HCT116 (cell line): ENCODE data around the gene MORN5. TPM values are rescaled to one million over a fixed set of nuclear protein-coding genes. Genes with fewer than 3 reads are reported as not detected.

ENCODE experiments used
- ATAC-seq: fragments of 200-7000 bp; cut with Tn5 transposase; 2 replicates; pipeline ENCODE4 v1.9.1; 2020; ENCODE audit warnings: mild to moderate bottlenecking, moderate library complexity
- BruUV-seq: library from RNA; stranded (reverse); fragments of 400-500 nt; replicated peaks from 2 replicates; lab custom pipeline; 2021; lab: Mats Ljungman, UMichigan
- CTCF ChIA-PET: fragments of 300-600 bp; sonication (Branson Sonifier 250); formaldehyde crosslinking; loops from one replicate; lab custom pipeline; 2021; ENCODE audit warnings: antibody characterized with exemption; lab: Charles Lee
- POLR2A ChIA-PET: fragments of 300-600, 350-600 bp; sonication (Branson Sonifier 250); formaldehyde crosslinking; loops from one replicate; lab custom pipeline; 2021; ENCODE audit warnings: antibody characterized with exemption; lab: Charles Lee
- RAD21 ChIA-PET, 2 experiments: fragments of 300-600 bp; sonication (Branson Sonifier 250); formaldehyde crosslinking; loops; one replicate each; lab custom pipeline; 2023; ENCODE audit warnings: low total read pairs in 2 of 2; ENCODE audit not compliant: uncharacterized antibody in 2 of 2, unreplicated experiment in 2 of 2, low non-redundant PET in 1 of 2; lab: Charles Lee
- DNase-seq: peaks from one replicate; pipeline ENCODE4 v3.0.0-alpha.2; 2010; ENCODE audit warnings: low read depth, low spot score
- H2AFZ ChIP-seq: fragments of 200-600 bp; shearing (Covaris generic), sonication (generic); 2 replicates; pipeline ENCODE4 v1.6.1; 2017; ENCODE audit warnings: low read depth, mixed run types, mixed read lengths, antibody characterized with exemption, low read length; ENCODE audit not compliant: poor library complexity, severe bottlenecking
- H3K27ac ChIP-seq: 2 replicates; pipeline ENCODE4 v1.5.1; 2012; ENCODE audit warnings: low read depth, low read length
- H3K27me3 ChIP-seq: fragments of 200-600 bp; sonication (generic); 2 replicates; pipeline ENCODE4 v1.6.1; 2016; ENCODE audit warnings: mixed run types, low read length, mixed read lengths; ENCODE audit not compliant: insufficient read depth
- H3K36me3 ChIP-seq, 2 experiments: fragments of 200-500 bp in 1 of 2; fragments of 200-600 bp in 1 of 2; sonication (Bioruptor generic) in 1 of 2; sonication (generic) in 1 of 2; 2 replicates each; pipeline versions ENCODE4 v1.5.1 to v1.6.1; 2014 to 2016; ENCODE audit warnings: low read length in 2 of 2, inconsistent platforms in 1 of 2, mixed read lengths in 1 of 2, mixed run types in 1 of 2; ENCODE audit not compliant: insufficient read depth in 2 of 2, control insufficient read depth in 1 of 2
- H3K4me1 ChIP-seq, 2 experiments: fragments of 200-600 bp in 1 of 2; sonication (generic) in 1 of 2; 2 replicates each; pipeline versions ENCODE4 v1.5.1 to v1.6.1; 2012 to 2017; ENCODE audit warnings: low read length in 2 of 2, inconsistent platforms in 1 of 2, mild to moderate bottlenecking in 1 of 2, mixed read lengths in 1 of 2, mixed run types in 1 of 2, moderate library complexity in 1 of 2; ENCODE audit not compliant: insufficient read depth in 2 of 2, control insufficient read depth in 1 of 2
- H3K4me2 ChIP-seq: fragments of 200-600 bp; sonication (generic); 2 replicates; pipeline ENCODE4 v1.6.1; 2017; ENCODE audit warnings: mixed run types, low read length, mixed read lengths
- H3K4me3 ChIP-seq, 2 experiments: fragments of 200-600 bp in 1 of 2; sonication (generic) in 1 of 2; replicated peaks in 1 of 2; 2 replicates each; pipeline ENCODE4 v1.5.1; 2011 to 2016; ENCODE audit warnings: low read length in 2 of 2, control low read depth in 1 of 2, low read depth in 1 of 2, mild to moderate bottlenecking in 1 of 2, mixed read lengths in 1 of 2, mixed run types in 1 of 2
- H3K79me2 ChIP-seq: fragments of 200-600 bp; sonication (generic); 2 replicates; pipeline ENCODE4 v1.6.1; 2017; ENCODE audit warnings: mild to moderate bottlenecking, mixed run types, low read length, moderate library complexity, mixed read lengths; ENCODE audit not compliant: insufficient read depth
- H3K9ac ChIP-seq: fragments of 200-600 bp; sonication (generic); 2 replicates; pipeline ENCODE4 v1.6.1; 2016; ENCODE audit warnings: low read length, mixed read lengths
- H3K9me2 ChIP-seq: fragments of 200-600 bp; sonication (generic), shearing (Covaris generic); 2 replicates; pipeline ENCODE4 v1.6.1; 2017; ENCODE audit warnings: mixed run types, mild to moderate bottlenecking, moderate library complexity; ENCODE audit not compliant: insufficient read depth
- H3K9me3 ChIP-seq, 2 experiments: fragments of 200-500 bp in 1 of 2; fragments of 200-600 bp in 1 of 2; sonication (Bioruptor generic) in 1 of 2; sonication (generic) in 1 of 2; 2 replicates each; pipeline ENCODE4 v1.6.1; 2014 to 2017; ENCODE audit warnings: low read length in 2 of 2, mixed read lengths in 2 of 2, inconsistent platforms in 1 of 2, low read depth in 1 of 2, mild to moderate bottlenecking in 1 of 2, mixed run types in 1 of 2, moderate library complexity in 1 of 2; ENCODE audit not compliant: control insufficient read depth in 1 of 2, insufficient read depth in 1 of 2
- H4K20me1 ChIP-seq: fragments of 200-600 bp; sonication (generic), shearing (Covaris generic); 2 replicates; pipeline ENCODE4 v1.6.1; 2017; ENCODE audit warnings: mixed run types, mild to moderate bottlenecking, moderate library complexity; ENCODE audit not compliant: insufficient read depth
- EGR1 ChIP-seq: IDR thresholded peaks from 2 replicates; pipeline ENCODE4 v1.6.1; 2012; ENCODE audit warnings: low read depth
- EZH2phosphoT487 ChIP-seq: fragments of 200-600 bp; IDR thresholded peaks from 2 replicates; pipeline ENCODE4 v1.6.1; 2018; ENCODE audit warnings: antibody characterized with exemption, borderline replicate concordance
- POLR2AphosphoS5 ChIP-seq: IDR thresholded peaks from 2 replicates; pipeline ENCODE4 v1.6.1; 2011; ENCODE audit warnings: mild to moderate bottlenecking, low read depth, low read length, moderate library complexity
- SIN3A ChIP-seq: IDR thresholded peaks from 2 replicates; pipeline ENCODE4 v1.6.1; 2012; ENCODE audit warnings: low read depth
- SRF ChIP-seq: IDR thresholded peaks from 2 replicates; pipeline ENCODE4 v1.6.1; 2012; ENCODE audit warnings: low read depth
- YY1 ChIP-seq: IDR thresholded peaks from 2 replicates; pipeline ENCODE4 v1.6.1; 2011; ENCODE audit warnings: low read length, low read depth, moderate library complexity, mild to moderate bottlenecking; ENCODE audit not compliant: insufficient replicate concordance; ENCODE audit errors: extremely low read depth
- ZNF274 ChIP-seq: fragments of 200-500 bp; sonication (Bioruptor generic); IDR thresholded peaks from 2 replicates; pipeline ENCODE4 v1.6.1; 2014; ENCODE audit warnings: mild to moderate bottlenecking, low read depth, low read length, inconsistent platforms
- intact Hi-C: fragments of 100-400 bp; cut with micrococcal nuclease; formaldehyde crosslinking; loops from 2 replicates; pipeline ENCODE4 v1.10.0; 2022
- total RNA-seq: library from RNA; stranded (reverse); gene quantifications from one replicate; pipeline ENCODE4 v1.2.1, GENCODE V29; 2021; ENCODE audit not compliant: unreplicated experiment
- TF ChIP-seq, protein P1 (sequence below), 3 experiments: fragments of 200-600 bp in 1 of 3; sonication (generic) in 1 of 3; IDR thresholded peaks in 2 of 3; conservative IDR thresholded peaks in 1 of 3; 2 replicates each; pipeline ENCODE4 v1.5.1; 2012 to 2017; ENCODE audit warnings: low read depth in 2 of 3, low read length in 2 of 3, antibody characterized with exemption in 1 of 3, borderline replicate concordance in 1 of 3, control low read depth in 1 of 3, mild to moderate bottlenecking in 1 of 3, mixed read lengths in 1 of 3, mixed run types in 1 of 3, moderate library complexity in 1 of 3; ENCODE audit not compliant: insufficient read depth in 1 of 3
- TF ChIP-seq, protein P2 (sequence below): IDR thresholded peaks from 2 replicates; pipeline ENCODE4 v1.6.1; 2011; ENCODE audit warnings: mild to moderate bottlenecking, low read length, moderate library complexity; ENCODE audit not compliant: insufficient replicate concordance; ENCODE audit errors: extremely low read depth

Gene MORN5
- total RNA-seq, 1 experiment from 2014 or later, result not detected

DNA sequence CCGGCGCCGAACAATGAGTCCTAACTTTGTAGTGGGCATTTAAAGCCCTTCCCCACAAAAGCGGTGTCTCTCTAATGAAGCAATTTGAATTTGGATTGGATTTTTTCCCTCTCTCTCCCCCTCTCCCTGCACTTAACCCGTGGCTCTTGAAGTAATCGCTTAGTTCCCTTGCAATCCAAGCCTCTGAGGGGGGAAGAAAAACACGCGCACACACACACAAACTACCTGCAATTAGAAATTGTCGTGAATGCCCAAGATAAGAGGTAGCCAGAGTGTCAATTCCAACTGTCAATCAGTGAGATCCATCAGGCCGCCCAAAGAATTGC is 67.8 kb downstream of the MORN5 start:
- Histone ChIP-seq H3K4me3 (no peak overlapping the region), H3K36me3 (no peaks in the 10 kb centered on the region), H3K9ac (no peak overlapping the region), H3K4me2 (no peak overlapping the region), H2AFZ (no peak overlapping the region), H3K9me3 (no peaks in the 10 kb centered on the region), H3K4me1 (peaks cover 0 to 6% of the 10 kb centered on the region in 2 experiments; a peak in 1 of 4 replicates), H3K79me2 (no peaks in the 10 kb centered on the region), H3K27ac (no peak overlapping the region), H4K20me1 (no peaks in the 10 kb centered on the region), H3K27me3 (peaks cover 13% of the 10 kb centered on the region; the same call in 1 of the 2 replicates), H3K9me2 (no peaks in the 10 kb centered on the region)
- ChIA-PET CTCF (no interaction called here), RAD21 (no interaction called here), POLR2A (no interaction called here)
- DNase-seq (no peak), ATAC-seq (no peak)
- intact Hi-C loops, result no loop called here
- BruUV-seq, result no TSS peak
- TF ChIP-seq YY1 (no peak), ZNF274 (no peak), SIN3A (no peak), EZH2phosphoT487 (no peak), EGR1 (no peak), SRF (no peak), POLR2AphosphoS5 (no peak)
- TF ChIP-seq, protein P1, sequence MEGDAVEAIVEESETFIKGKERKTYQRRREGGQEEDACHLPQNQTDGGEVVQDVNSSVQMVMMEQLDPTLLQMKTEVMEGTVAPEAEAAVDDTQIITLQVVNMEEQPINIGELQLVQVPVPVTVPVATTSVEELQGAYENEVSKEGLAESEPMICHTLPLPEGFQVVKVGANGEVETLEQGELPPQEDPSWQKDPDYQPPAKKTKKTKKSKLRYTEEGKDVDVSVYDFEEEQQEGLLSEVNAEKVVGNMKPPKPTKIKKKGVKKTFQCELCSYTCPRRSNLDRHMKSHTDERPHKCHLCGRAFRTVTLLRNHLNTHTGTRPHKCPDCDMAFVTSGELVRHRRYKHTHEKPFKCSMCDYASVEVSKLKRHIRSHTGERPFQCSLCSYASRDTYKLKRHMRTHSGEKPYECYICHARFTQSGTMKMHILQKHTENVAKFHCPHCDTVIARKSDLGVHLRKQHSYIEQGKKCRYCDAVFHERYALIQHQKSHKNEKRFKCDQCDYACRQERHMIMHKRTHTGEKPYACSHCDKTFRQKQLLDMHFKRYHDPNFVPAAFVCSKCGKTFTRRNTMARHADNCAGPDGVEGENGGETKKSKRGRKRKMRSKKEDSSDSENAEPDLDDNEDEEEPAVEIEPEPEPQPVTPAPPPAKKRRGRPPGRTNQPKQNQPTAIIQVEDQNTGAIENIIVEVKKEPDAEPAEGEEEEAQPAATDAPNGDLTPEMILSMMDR (IDR thresholded peaks at IDR 0.05 in 2 of 3, conservative IDR thresholded peaks at IDR 0.05 in 1 of 3; ENCODE audit: borderline replicate concordance in 1 of 3, insufficient read depth in 1 of 3, low read depth in 2 of 3, low read length in 2 of 3), result no peak
- TF ChIP-seq, protein P2, sequence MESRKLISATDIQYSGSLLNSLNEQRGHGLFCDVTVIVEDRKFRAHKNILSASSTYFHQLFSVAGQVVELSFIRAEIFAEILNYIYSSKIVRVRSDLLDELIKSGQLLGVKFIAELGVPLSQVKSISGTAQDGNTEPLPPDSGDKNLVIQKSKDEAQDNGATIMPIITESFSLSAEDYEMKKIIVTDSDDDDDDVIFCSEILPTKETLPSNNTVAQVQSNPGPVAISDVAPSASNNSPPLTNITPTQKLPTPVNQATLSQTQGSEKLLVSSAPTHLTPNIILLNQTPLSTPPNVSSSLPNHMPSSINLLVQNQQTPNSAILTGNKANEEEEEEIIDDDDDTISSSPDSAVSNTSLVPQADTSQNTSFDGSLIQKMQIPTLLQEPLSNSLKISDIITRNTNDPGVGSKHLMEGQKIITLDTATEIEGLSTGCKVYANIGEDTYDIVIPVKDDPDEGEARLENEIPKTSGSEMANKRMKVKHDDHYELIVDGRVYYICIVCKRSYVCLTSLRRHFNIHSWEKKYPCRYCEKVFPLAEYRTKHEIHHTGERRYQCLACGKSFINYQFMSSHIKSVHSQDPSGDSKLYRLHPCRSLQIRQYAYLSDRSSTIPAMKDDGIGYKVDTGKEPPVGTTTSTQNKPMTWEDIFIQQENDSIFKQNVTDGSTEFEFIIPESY, result no peak
